Activated T-cell treated with anti-CD3 and anti-CD28 coated beads, Interleukin-2, amount 50 U/mL, for 1 hour (primary cell): ENCODE results near the gene CRYBG2.
"Not testable (repeated sequence)": the region's sequence is repeated elsewhere in the genome, so short reads cannot be mapped to it uniquely, and the experiment has no call there.

ENCODE experiments used
- DNase-seq: peaks from one replicate; pipeline ENCODE4 v3.0.0-alpha.2; 2020

CRYBG2 gene

GRCh38 chr1:26353976-26354820 is at the start of gene CRYBG2:
Gene CRYBG2, minus strand, starts transcription at chr1:26354130. Its CDS starts 7,473 bp downstream, at chr1:26346657.
- no peak for DNase-seq

GRCh38 chr1:26403656-26404055 is 49.7 kb upstream of the CRYBG2 start:
- no peak for DNase-seq

GRCh38 chr1:26401891-26402290 is 48.0 kb upstream of the CRYBG2 start:
- no peak for DNase-seq

GRCh38 chr1:26399034-26399433 is 45.1 kb upstream of the CRYBG2 start:
- no peak for DNase-seq

- DNase-seq = no peak
These were observed 41.8 kb upstream of the CRYBG2 start for GRCh38 chr1:26395754-26396153.

GRCh38 chr1:26391450-26391849 is 37.5 kb upstream of the CRYBG2 start:
- DNase-seq = no peak

GRCh38 chr1:26389604-26390247 is 35.8 kb upstream of the CRYBG2 start:
- no peak for DNase-seq

GRCh38 chr1:26388791-26389445 is 35.0 kb upstream of the CRYBG2 start:
- DNase-seq = no peak

- no peak for DNase-seq
These were observed 33.5 kb upstream of the CRYBG2 start for GRCh38 chr1:26387447-26387846.

GRCh38 chr1:26385063-26385462 is 31.1 kb upstream of the CRYBG2 start:
- not testable (repeated sequence) for DNase-seq

- no peak for DNase-seq
These were observed 30.1 kb upstream of the CRYBG2 start for GRCh38 chr1:26384076-26384475.

GRCh38 chr1:26378879-26379251 is 24.9 kb upstream of the CRYBG2 start:
- no peak for DNase-seq

- peak; percentile 82 for DNase-seq
These were observed 24.4 kb upstream of the CRYBG2 start for GRCh38 chr1:26378088-26378878.

- DNase-seq = no peak
These were observed 22.1 kb upstream of the CRYBG2 start for GRCh38 chr1:26376050-26376449.

GRCh38 chr1:26375081-26375480 is 21.2 kb upstream of the CRYBG2 start:
- no peak for DNase-seq

- not testable (repeated sequence) for DNase-seq
These were observed 20.4 kb upstream of the CRYBG2 start for GRCh38 chr1:26374361-26374760.

GRCh38 chr1:26373789-26374188 is 19.9 kb upstream of the CRYBG2 start:
- no peak for DNase-seq

- no peak for DNase-seq
These were observed 19.4 kb upstream of the CRYBG2 start for GRCh38 chr1:26373281-26373680.

GRCh38 chr1:26372611-26373010 is 18.7 kb upstream of the CRYBG2 start, which contains the start of gene ZNF683:
Gene ZNF683, minus strand, starts transcription at chr1:26372750. Its CDS starts 4,179 bp downstream, at chr1:26368571.
- not testable (repeated sequence) for DNase-seq

GRCh38 chr1:26372039-26372438 is 18.1 kb upstream of the CRYBG2 start:
- no peak for DNase-seq

- DNase-seq = no peak
These were observed 16.9 kb upstream of the CRYBG2 start for GRCh38 chr1:26370591-26371382.

- no peak for DNase-seq
These were observed 14.6 kb upstream of the CRYBG2 start for GRCh38 chr1:26368486-26368885.
